ENCODE measurements around the gene TMEM129. TPM values are rescaled to one million over a fixed set of nuclear protein-coding genes. Genes with fewer than 3 reads are reported as not detected.
"Not testable (repeated sequence)": the region's sequence is repeated elsewhere in the genome, so short reads cannot be mapped to it uniquely, and the experiment has no call there.

Gene TMEM129
- total RNA-seq, 1 donor from 2014 or later, result 21.5 TPM

- intact Hi-C loops (cut with micrococcal nuclease), result not testable (repeated sequence)
Measured at GRCh38 chr4:1671011-1671410, 50.1 kb downstream of the TMEM129 start.

- intact Hi-C loops (cut with micrococcal nuclease), result no loop called here
Measured at GRCh38 chr4:1670279-1670678, 50.8 kb downstream of the TMEM129 start.

- intact Hi-C loops (cut with micrococcal nuclease), result no loop called here
Measured at GRCh38 chr4:1669850-1670249, 51.3 kb downstream of the TMEM129 start.

- intact Hi-C loops (cut with micrococcal nuclease), result no loop called here
Measured at GRCh38 chr4:1669270-1669669, 51.9 kb downstream of the TMEM129 start.

- intact Hi-C loops (cut with micrococcal nuclease), result no loop called here
Measured at GRCh38 chr4:1668488-1668840, 52.7 kb downstream of the TMEM129 start.

- intact Hi-C loops (cut with micrococcal nuclease), result no loop called here
Measured at GRCh38 chr4:1667273-1667672, 53.9 kb downstream of the TMEM129 start.

GRCh38 chr4:1666391-1666790, 54.7 kb downstream of the TMEM129 start:
- intact Hi-C loops (cut with micrococcal nuclease), result no loop called here

Other genes with a start within 250 kb of the TMEM129 start
- gene FAM53A, start 37.0 kb downstream of the TMEM129 start, total RNA-seq, result 0.95 and 2.7 TPM in 2 replicates
- gene SLBP, start 9.0 kb downstream of the TMEM129 start, total RNA-seq, result 132 TPM in 2 replicates
- gene TACC3, start 198 bp upstream of the TMEM129 start, total RNA-seq, result 220 and 221 TPM in 2 replicates
- gene FGFR3, start 72.0 kb upstream of the TMEM129 start, total RNA-seq, result 0.30 and 0.91 TPM in 2 replicates
- gene LETM1, start 134.8 kb upstream of the TMEM129 start, total RNA-seq, result 63.5 and 64.1 TPM in 2 replicates
- 237 and 238 TPM in 2 replicates for gene NSD2, start 150.1 kb upstream of the TMEM129 start, total RNA-seq